AG09319 (cell line): ENCODE data around the gene POLR3F.

Experiments
- DNase-seq: peaks from one replicate; pipeline ENCODE4 v3.0.0-alpha.2; 2010; ENCODE audit warnings: low read depth; ENCODE audit errors: extremely low read depth
- TF ChIP-seq, protein P1 (sequence below): IDR thresholded peaks from 2 replicates; pipeline ENCODE4 v1.5.1; 2011; ENCODE audit warnings: low read depth, mild to moderate bottlenecking, inconsistent platforms, low read length, moderate library complexity

POLR3F gene

DNA sequence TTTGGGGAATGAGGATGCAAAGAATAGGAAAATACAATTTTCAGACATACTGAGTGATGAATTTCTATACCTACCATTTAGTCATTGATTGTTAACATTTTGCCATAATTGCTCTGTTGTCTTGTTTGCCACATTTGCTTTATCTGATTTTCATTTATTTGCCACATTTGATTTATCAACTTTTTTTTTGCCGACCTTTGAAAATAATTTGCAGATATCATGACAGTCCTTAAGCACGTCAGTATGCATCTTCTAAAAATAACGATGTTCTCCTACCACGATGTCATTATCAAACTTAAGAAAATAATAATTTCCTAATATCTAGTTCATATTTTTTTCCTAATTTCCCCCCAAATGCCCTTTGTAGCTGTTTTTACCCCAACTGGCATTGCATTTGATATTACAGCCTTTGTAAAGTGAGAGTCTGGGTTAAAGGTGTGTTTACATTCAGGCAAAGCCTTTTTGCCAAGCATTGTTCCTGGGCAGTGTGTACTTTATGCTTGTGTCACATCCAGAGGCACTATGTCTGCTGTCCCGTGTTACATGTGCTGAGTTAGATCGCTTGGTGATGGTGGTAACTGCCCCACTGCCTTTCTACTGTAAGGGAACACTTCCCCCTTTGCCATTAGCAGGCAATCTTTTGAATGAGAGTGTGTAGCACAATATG is 66.9 kb downstream of the POLR3F start:
- DNase-seq, result no peak

More for the DNA sequence above, 66.9 kb downstream of the POLR3F start:
- TF ChIP-seq, protein P1, sequence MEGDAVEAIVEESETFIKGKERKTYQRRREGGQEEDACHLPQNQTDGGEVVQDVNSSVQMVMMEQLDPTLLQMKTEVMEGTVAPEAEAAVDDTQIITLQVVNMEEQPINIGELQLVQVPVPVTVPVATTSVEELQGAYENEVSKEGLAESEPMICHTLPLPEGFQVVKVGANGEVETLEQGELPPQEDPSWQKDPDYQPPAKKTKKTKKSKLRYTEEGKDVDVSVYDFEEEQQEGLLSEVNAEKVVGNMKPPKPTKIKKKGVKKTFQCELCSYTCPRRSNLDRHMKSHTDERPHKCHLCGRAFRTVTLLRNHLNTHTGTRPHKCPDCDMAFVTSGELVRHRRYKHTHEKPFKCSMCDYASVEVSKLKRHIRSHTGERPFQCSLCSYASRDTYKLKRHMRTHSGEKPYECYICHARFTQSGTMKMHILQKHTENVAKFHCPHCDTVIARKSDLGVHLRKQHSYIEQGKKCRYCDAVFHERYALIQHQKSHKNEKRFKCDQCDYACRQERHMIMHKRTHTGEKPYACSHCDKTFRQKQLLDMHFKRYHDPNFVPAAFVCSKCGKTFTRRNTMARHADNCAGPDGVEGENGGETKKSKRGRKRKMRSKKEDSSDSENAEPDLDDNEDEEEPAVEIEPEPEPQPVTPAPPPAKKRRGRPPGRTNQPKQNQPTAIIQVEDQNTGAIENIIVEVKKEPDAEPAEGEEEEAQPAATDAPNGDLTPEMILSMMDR, result no peak
